BJ (cell line): ENCODE data around the gene HOGA1. TPM values are rescaled to one million over a fixed set of nuclear protein-coding genes. Genes with fewer than 3 reads are reported as not detected.

Experiments used
- CTCF ChIA-PET: fragments of 350-600 bp; formaldehyde crosslinking; extraction: SDS; loops from one replicate; lab custom pipeline; 2021; ENCODE audit warnings: antibody characterized with exemption, inconsistent platforms; lab: Yijun Ruan, JAX
- POLR2A ChIA-PET: fragments of 300-600 bp; sonication (Branson Sonifier 250); formaldehyde crosslinking; extraction: SDS; loops from one replicate; lab custom pipeline; 2021; ENCODE audit warnings: antibody characterized with exemption; lab: Charles Lee
- DNase-seq: peaks from one replicate; pipeline ENCODE4 v3.0.0-alpha.2; 2011; ENCODE audit warnings: low read depth
- H3K27me3 ChIP-seq: 2 replicates; pipeline ENCODE4 v1.6.0; 2011; ENCODE audit warnings: low read length; ENCODE audit not compliant: control insufficient read depth, insufficient read depth
- H3K36me3 ChIP-seq: 2 replicates; pipeline ENCODE4 v1.5.1; 2011; ENCODE audit warnings: low read length; ENCODE audit not compliant: control insufficient read depth, insufficient read depth
- H3K4me3 ChIP-seq: 2 replicates; pipeline ENCODE4 v1.5.1; 2011; ENCODE audit warnings: low read depth, mild to moderate bottlenecking, control low read depth, low read length
- CTCF ChIP-seq: IDR thresholded peaks from 2 replicates; pipeline ENCODE4 v1.5.1; 2011; ENCODE audit warnings: low read depth, mild to moderate bottlenecking, control low read depth, inconsistent platforms, low read length, moderate library complexity; ENCODE audit not compliant: insufficient read depth
- polyA plus RNA-seq: library from polyadenylated mRNA; depleted of rRNA; stranded (reverse); fragments of >200 nt; gene quantifications from 2 replicates; pipeline ENCODE4 v1.2.3, GENCODE V29; 2011

HOGA1 gene
- polyA plus RNA-seq, 1 experiment = 0.17 TPM

GRCh38 chr10:97567891-97568290 lies 16.3 kb upstream of the HOGA1 start:
- Histone ChIP-seq H3K27me3 (no peaks in the 10 kb centered on the region), H3K36me3 (peaks cover 15% of the 10 kb centered on the region), H3K4me3 (no peak overlapping the region)
- POLR2A ChIA-PET = no interaction called here
- TF ChIP-seq CTCF = no peak
- CTCF ChIA-PET = interaction anchor here (1.2 to 12.3 kb wide), 3 partner anchors 13 to 45 kb away, joined by 4 to 179 read pairs (median 5); no protein-coding TSS in a partner anchor
- DNase-seq = no peak

GRCh38 chr10:97570146-97570788 lies 13.9 kb upstream of the HOGA1 start:
- DNase-seq = no peak
- ChIA-PET CTCF (interaction anchor here (1.5 to 12.3 kb wide), 4 partner anchors 17 to 162 kb away, joined by 4 to 179 read pairs (median 14); no protein-coding TSS in a partner anchor), POLR2A (no interaction called here)
- TF ChIP-seq CTCF = no peak
- peaks cover 15% of the 10 kb centered on the region for H3K36me3 ChIP-seq
- no peak overlapping the region for H3K4me3 ChIP-seq
- no peaks in the 10 kb centered on the region for H3K27me3 ChIP-seq

GRCh38 chr10:97570789-97571471 lies 13.3 kb upstream of the HOGA1 start:
- Histone ChIP-seq H3K36me3 (peaks cover 15% of the 10 kb centered on the region), H3K27me3 (no peaks in the 10 kb centered on the region), H3K4me3 (no peak overlapping the region)
- DNase-seq = no peak
- CTCF ChIA-PET = interaction anchor here (0.8 to 12.3 kb wide), 19 partner anchors 13 to 165 kb away, joined by 3 to 179 read pairs (median 7); partner anchors contain the start of genes AVPI1 and HOGA1
- POLR2A ChIA-PET = no interaction called here
- TF ChIP-seq CTCF = no peak

GRCh38 chr10:97571622-97572021 lies 12.6 kb upstream of the HOGA1 start:
- no peak for DNase-seq
- CTCF ChIA-PET = interaction anchor here (0.5 to 12.3 kb wide), 33 partner anchors 10 to 165 kb away, joined by 3 to 179 read pairs (median 4); partner anchors contain the start of genes AVPI1, C10orf62 and HOGA1
- Histone ChIP-seq H3K27me3 (no peaks in the 10 kb centered on the region), H3K36me3 (peaks cover 15% of the 10 kb centered on the region), H3K4me3 (no peak overlapping the region)
- POLR2A ChIA-PET = no interaction called here
- TF ChIP-seq CTCF = no peak
